Panc1 (cell line): ENCODE results near the gene DVL1.
A peak's percentile ranks its signal among the peaks of the same experiment; 100 is the strongest.

Experiments
- CTCF ChIP-seq: fragments of 450-650 bp; IDR thresholded peaks from 2 replicates; pipeline ENCODE4 v1.5.1; 2017; ENCODE audit warnings: mild to moderate bottlenecking
- REST ChIP-seq, 2 experiments: IDR thresholded peaks; 2 replicates each; pipeline ENCODE4 v1.6.1; 2011 to 2012; ENCODE audit warnings: low read depth in 2 of 2, control low read depth in 1 of 2, low read length in 1 of 2, mild to moderate bottlenecking in 1 of 2, moderate library complexity in 1 of 2; ENCODE audit not compliant: insufficient read depth in 1 of 2
- SIN3A ChIP-seq: IDR thresholded peaks from 2 replicates; pipeline ENCODE4 v1.6.1; 2012; ENCODE audit warnings: low read depth, mild to moderate bottlenecking, low read length, moderate library complexity, borderline replicate concordance; ENCODE audit not compliant: insufficient read depth

- TF ChIP-seq CTCF (peak; percentile 88), REST (IDR thresholded peaks at IDR 0.05; ENCODE audit: insufficient read depth in 1 of 2, low read depth in 2 of 2, low read length in 1 of 2) (peak in 1 of 2 experiments; percentile 5; a peak in 1 of 4 replicates), SIN3A (no peak)
Measured at GRCh38 chr1:1344655-1345361, 4.4 kb downstream of the DVL1 start.
